ENCODE results near the gene CCDC87. TPM values are rescaled to one million over a fixed set of nuclear protein-coding genes. Genes with fewer than 3 reads are reported as not detected.

CCDC87 gene
- total RNA-seq, 1 donor from 2014 or later: 0.20 TPM

Other genes starting within 250 kb of the CCDC87 start
- 49.7 and 54.6 TPM in 2 replicates for gene BRMS1, start 248.0 kb downstream of the CCDC87 start, total RNA-seq
- 16.1 and 19.8 TPM in 2 replicates for gene B4GAT1, start 245.4 kb downstream of the CCDC87 start, total RNA-seq
- gene SLC29A2, start 221.3 kb downstream of the CCDC87 start, total RNA-seq: 0.22 and 0.79 TPM in 2 replicates
- gene NPAS4, start 172.0 kb downstream of the CCDC87 start, total RNA-seq: not detected in 2 replicates
- gene MRPL11, start 154.2 kb downstream of the CCDC87 start, total RNA-seq: 30.9 and 31.9 TPM in 2 replicates
- gene PELI3, start 126.2 kb downstream of the CCDC87 start, total RNA-seq: 3.3 and 4.4 TPM in 2 replicates
- 46.4 and 48.4 TPM in 2 replicates for gene DPP3, start 112.6 kb downstream of the CCDC87 start, total RNA-seq
- gene BBS1, start 82.4 kb downstream of the CCDC87 start, total RNA-seq: 12.1 and 12.9 TPM in 2 replicates
- gene ZDHHC24, start 47.0 kb downstream of the CCDC87 start, total RNA-seq: 12.0 and 20.8 TPM in 2 replicates
- gene ACTN3, start 46.2 kb downstream of the CCDC87 start, total RNA-seq: under 0.01 TPM in 1 of 2 replicates, not detected in the other
- 18.5 and 49.6 TPM in 2 replicates for gene CTSF, start 24.5 kb downstream of the CCDC87 start, total RNA-seq
- gene CCS, start 122 bp upstream of the CCDC87 start, total RNA-seq: 21.2 and 25.5 TPM in 2 replicates
- gene RBM14, start 23.6 kb upstream of the CCDC87 start, total RNA-seq: 12.9 and 15.1 TPM in 2 replicates
- gene RBM4, start 45.6 kb upstream of the CCDC87 start, total RNA-seq: 105 and 106 TPM in 2 replicates
- 16.6 and 22.2 TPM in 2 replicates for gene RBM4B, start 84.8 kb upstream of the CCDC87 start, total RNA-seq
- gene SPTBN2, start 136.2 kb upstream of the CCDC87 start, total RNA-seq: 17.9 and 20.0 TPM in 2 replicates